Natural killer cell (primary cell): ENCODE data around the gene CHD1. TPM values are rescaled to one million over a fixed set of nuclear protein-coding genes. Genes with fewer than 3 reads are reported as not detected.

ENCODE experiments used
- ATAC-seq, 3 donors: fragments of 150-1000 bp in 2 of 3; fragments of 200-7000 bp in 1 of 3; cut with Tn5 transposase; 1 replicate in 1 of 3; 2 replicates in 2 of 3; pipeline ENCODE4 v1.10.0; 2021; ENCODE audit warnings: mild to moderate bottlenecking in 2 of 3, moderate library complexity in 2 of 3
- DNase-seq, 2 donors: peaks; one replicate each; pipeline versions ENCODE4 v3.0.0 to v3.0.0-alpha.2; 2013 to 2021; ENCODE audit warnings: mixed read lengths in 1 of 2
- H3K27ac ChIP-seq: one replicate; pipeline ENCODE4 v1.5.1; 2013; ENCODE audit warnings: mild to moderate bottlenecking, low read length
- H3K27me3 ChIP-seq: one replicate; pipeline ENCODE4 v1.6.1; 2013; ENCODE audit warnings: low read length; ENCODE audit not compliant: control insufficient read depth, insufficient read depth
- H3K36me3 ChIP-seq: one replicate; pipeline ENCODE4 v1.6.1; 2013; ENCODE audit warnings: low read length; ENCODE audit not compliant: control insufficient read depth, insufficient read depth
- H3K4me1 ChIP-seq: one replicate; pipeline ENCODE4 v1.6.1; 2013; ENCODE audit warnings: low read length; ENCODE audit not compliant: control insufficient read depth, insufficient read depth
- H3K4me3 ChIP-seq: one replicate; pipeline ENCODE4 v1.5.1; 2013; ENCODE audit warnings: low read length
- H3K9me3 ChIP-seq: one replicate; pipeline ENCODE4 v1.6.1; 2013; ENCODE audit warnings: low read length; ENCODE audit not compliant: control insufficient read depth, insufficient read depth
- H3K27ac Mint-ChIP-seq, 2 donors: one replicate each; pipeline ENCODE4 v1.8.0; 2022; ENCODE audit warnings: mild to moderate bottlenecking in 2 of 2, mixed read lengths in 2 of 2, moderate library complexity in 1 of 2
- H3K27me3 Mint-ChIP-seq, 2 donors: one replicate each; pipeline ENCODE4 v1.8.0; 2022; ENCODE audit warnings: low read depth in 2 of 2, mixed read lengths in 2 of 2
- H3K36me3 Mint-ChIP-seq: one replicate; pipeline ENCODE4 v1.8.0; 2022; ENCODE audit warnings: mixed read lengths
- H3K4me1 Mint-ChIP-seq, 2 donors: one replicate each; pipeline ENCODE4 v1.8.0; 2022; ENCODE audit warnings: mixed read lengths in 2 of 2
- H3K4me3 Mint-ChIP-seq: one replicate; pipeline ENCODE4 v1.8.0; 2022; ENCODE audit warnings: mild to moderate bottlenecking, moderate library complexity, mixed read lengths
- H3K9me3 Mint-ChIP-seq, 2 donors: one replicate each; pipeline ENCODE4 v1.8.0; 2022; ENCODE audit warnings: mixed read lengths in 2 of 2
- WGBS: methylation state at CpG from one replicate; pipeline ENCODE4 v1.1.7; 2013; ENCODE audit warnings: missing lambda C conversion rate; ENCODE audit not compliant: insufficient coverage; 5-methylcytosine and 5-hydroxymethylcytosine counted together
- intact Hi-C: fragments of 100-400 bp; cut with micrococcal nuclease; formaldehyde crosslinking; loops from one replicate; pipeline ENCODE4 v1.14.2; 2022
- total RNA-seq, 4 donors: library from RNA; stranded (reverse); fragments of 120-200 nt in 1 of 4; gene quantifications; one replicate each; pipeline versions ENCODE4 v1.2.3 to v1.2.4, GENCODE V29; 2013 to 2022
- TF ChIP-seq, protein P1 (sequence below): fragments of 200-600 bp; IDR thresholded peaks from one replicate; pipeline ENCODE4 v1.8.0; 2022; ENCODE audit warnings: antibody characterized with exemption

Gene CHD1
- total RNA-seq, 3 donors from 2014 or later (not counting 1 experiment from before 2014, with no cell fraction given), result 116 to 127 (median 117) TPM

- Mint-ChIP-seq H3K36me3 (peaks cover 6% of the 10 kb centered on the region), H3K9me3 (no peaks in the 10 kb centered on the region), H3K27me3 (no peaks in the 10 kb centered on the region), H3K4me3 (peak overlapping the region; percentile 25), H3K27ac (peak overlapping the region; percentile 50 to 64), H3K4me1 (peaks cover 65 to 67% of the 10 kb centered on the region in 2 donors)
- Histone ChIP-seq H3K27me3 (no peaks in the 10 kb centered on the region), H3K27ac (no peak overlapping the region), H3K9me3 (no peaks in the 10 kb centered on the region), H3K36me3 (peaks cover 24% of the 10 kb centered on the region), H3K4me1 (peaks cover 4% of the 10 kb centered on the region), H3K4me3 (no peak overlapping the region)
- no peak for DNase-seq
- intact Hi-C loops, result no loop called here
- peak; percentile 35 to 50 (median 48) for ATAC-seq
- TF ChIP-seq, protein P1, sequence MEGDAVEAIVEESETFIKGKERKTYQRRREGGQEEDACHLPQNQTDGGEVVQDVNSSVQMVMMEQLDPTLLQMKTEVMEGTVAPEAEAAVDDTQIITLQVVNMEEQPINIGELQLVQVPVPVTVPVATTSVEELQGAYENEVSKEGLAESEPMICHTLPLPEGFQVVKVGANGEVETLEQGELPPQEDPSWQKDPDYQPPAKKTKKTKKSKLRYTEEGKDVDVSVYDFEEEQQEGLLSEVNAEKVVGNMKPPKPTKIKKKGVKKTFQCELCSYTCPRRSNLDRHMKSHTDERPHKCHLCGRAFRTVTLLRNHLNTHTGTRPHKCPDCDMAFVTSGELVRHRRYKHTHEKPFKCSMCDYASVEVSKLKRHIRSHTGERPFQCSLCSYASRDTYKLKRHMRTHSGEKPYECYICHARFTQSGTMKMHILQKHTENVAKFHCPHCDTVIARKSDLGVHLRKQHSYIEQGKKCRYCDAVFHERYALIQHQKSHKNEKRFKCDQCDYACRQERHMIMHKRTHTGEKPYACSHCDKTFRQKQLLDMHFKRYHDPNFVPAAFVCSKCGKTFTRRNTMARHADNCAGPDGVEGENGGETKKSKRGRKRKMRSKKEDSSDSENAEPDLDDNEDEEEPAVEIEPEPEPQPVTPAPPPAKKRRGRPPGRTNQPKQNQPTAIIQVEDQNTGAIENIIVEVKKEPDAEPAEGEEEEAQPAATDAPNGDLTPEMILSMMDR, result no peak
These were observed 14.9 kb downstream of the CHD1 start for GRCh38 chr5:98913911-98914310.

DNA sequence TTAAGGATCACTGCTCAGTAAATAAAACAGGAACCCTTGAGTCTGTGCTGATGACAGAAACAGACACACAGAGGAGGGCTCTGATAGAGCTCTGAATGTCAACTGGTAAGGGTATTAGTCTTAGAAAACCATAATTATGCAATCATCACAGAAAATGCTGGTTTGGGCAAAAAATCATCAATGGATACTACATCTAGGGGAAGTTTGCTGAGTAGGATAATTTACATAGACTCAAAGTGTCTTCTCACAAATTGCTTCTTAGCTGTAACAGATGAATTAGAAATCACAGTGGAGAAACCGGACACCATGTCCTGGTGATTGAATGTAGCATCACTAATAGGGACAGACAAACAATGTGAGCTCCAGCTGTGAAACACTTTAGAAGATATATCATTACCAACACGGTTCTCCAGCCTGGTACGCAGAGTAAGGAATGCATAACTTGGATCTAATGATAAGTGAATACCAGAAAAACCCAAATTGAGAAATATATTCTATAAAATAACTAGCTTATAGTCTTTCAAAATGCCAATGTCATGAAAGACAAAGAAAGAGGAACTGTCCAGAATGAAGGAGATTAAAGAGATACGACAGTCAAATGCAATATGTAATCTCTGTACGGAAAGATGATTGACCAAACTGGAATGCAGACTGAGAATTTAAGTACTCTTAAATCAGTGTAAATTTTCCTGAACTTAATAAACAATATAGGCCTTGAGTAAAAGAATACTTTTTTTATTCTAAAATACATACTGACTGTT lies 17.3 kb downstream of the CHD1 start:
- Mint-ChIP-seq H3K4me3 (no peak overlapping the region), H3K27me3 (no peaks in the 10 kb centered on the region), H3K27ac (peak overlapping the region; percentile 59 to 68), H3K9me3 (no peaks in the 10 kb centered on the region), H3K36me3 (no peaks in the 10 kb centered on the region), H3K4me1 (peaks cover 63 to 64% of the 10 kb centered on the region in 2 donors)
- Histone ChIP-seq H3K4me1 (peaks cover 4% of the 10 kb centered on the region), H3K27me3 (no peaks in the 10 kb centered on the region), H3K27ac (no peak overlapping the region), H3K36me3 (peaks cover 20% of the 10 kb centered on the region), H3K9me3 (no peaks in the 10 kb centered on the region), H3K4me3 (no peak overlapping the region)
- WGBS, result 92% methylated on average over 2 of the region's 5 CpGs
- DNase-seq (no peak), ATAC-seq (peak in 1 of 3 donors; percentile 13)
- TF ChIP-seq, protein P1, result no peak
- intact Hi-C loops, result no loop called here

DNA sequence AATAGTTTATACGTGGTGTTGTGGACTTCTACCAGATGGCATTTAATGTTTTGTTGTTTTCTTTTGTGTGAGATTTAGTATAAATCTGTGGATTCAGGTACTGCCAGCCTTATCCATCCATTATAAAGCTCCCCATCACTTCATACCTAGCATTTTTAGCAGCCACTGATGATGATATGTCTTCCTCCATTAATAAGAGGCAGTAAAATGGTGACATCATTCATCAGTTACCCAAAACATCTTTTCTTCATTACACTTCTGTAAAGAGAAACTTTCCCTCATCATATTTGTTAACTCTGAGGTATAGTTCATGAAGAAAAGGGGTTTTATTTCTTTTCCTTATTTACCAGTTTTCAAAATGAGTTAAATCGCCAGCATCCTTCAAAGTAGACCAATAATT lies 19.4 kb downstream of the CHD1 start:
- intact Hi-C loops, result no loop called here
- DNase-seq (no peak), ATAC-seq (no peak)
- Histone ChIP-seq H3K9me3 (no peaks in the 10 kb centered on the region), H3K4me3 (no peak overlapping the region), H3K27ac (no peak overlapping the region), H3K4me1 (no peaks in the 10 kb centered on the region), H3K36me3 (peaks cover 25% of the 10 kb centered on the region), H3K27me3 (no peaks in the 10 kb centered on the region)
- TF ChIP-seq, protein P1, result no peak
- Mint-ChIP-seq H3K9me3 (no peaks in the 10 kb centered on the region), H3K4me1 (peaks cover 58 to 59% of the 10 kb centered on the region in 2 donors), H3K4me3 (no peak overlapping the region), H3K27ac (peak overlapping the region; percentile 35 to 68), H3K27me3 (no peaks in the 10 kb centered on the region), H3K36me3 (no peaks in the 10 kb centered on the region)
- 100% methylated on average over 1 of the region's 2 CpGs for WGBS

DNA sequence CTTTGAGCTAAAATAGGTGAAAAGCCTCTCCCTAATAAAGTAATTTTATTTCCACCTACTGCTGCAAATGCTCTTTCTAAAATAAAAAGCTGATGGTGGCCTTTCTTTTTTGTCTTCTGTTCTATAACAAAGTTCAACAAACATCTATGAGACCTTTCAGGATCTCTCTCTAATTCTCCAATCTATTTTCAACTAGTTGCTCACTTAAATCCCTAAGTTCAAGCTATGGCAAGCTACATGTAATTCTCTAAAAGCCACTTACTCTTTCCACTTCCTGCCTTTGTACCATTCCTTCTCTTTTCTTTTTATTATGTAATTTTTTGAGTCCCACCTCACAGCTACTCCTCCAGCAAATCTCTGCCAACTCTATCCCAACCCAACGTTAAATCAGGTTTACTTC lies 20.9 kb downstream of the CHD1 start:
- Mint-ChIP-seq H3K4me1 (peaks cover 51 to 52% of the 10 kb centered on the region in 2 donors), H3K36me3 (no peaks in the 10 kb centered on the region), H3K27ac (peak overlapping the region; percentile 6 to 11), H3K27me3 (no peaks in the 10 kb centered on the region), H3K4me3 (peak overlapping the region; percentile 4), H3K9me3 (no peaks in the 10 kb centered on the region)
- no peak overlapping the region for H3K27ac ChIP-seq
- intact Hi-C loops, result no loop called here
- no peaks in the 10 kb centered on the region for H3K9me3 ChIP-seq
- no peaks in the 10 kb centered on the region for H3K4me1 ChIP-seq
- no peaks in the 10 kb centered on the region for H3K27me3 ChIP-seq
- 68% methylated on average over 1 of the region's 1 CpG for WGBS
- TF ChIP-seq, protein P1, result no peak
- no peak for ATAC-seq
- H3K36me3 ChIP-seq, result peaks cover 33% of the 10 kb centered on the region
- no peak for DNase-seq
- H3K4me3 ChIP-seq, result no peak overlapping the region
